Skeletal muscle tissue (tissue), 4 donors: ENCODE results near the gene ZAR1L. TPM values are rescaled to one million over a fixed set of nuclear protein-coding genes. Genes with fewer than 3 reads are reported as not detected.

ENCODE experiments used
- H3K27ac ChIP-seq: one replicate; pipeline ENCODE4 v1.7.0; 2013; ENCODE audit warnings: mild to moderate bottlenecking, low read depth, low read length, inconsistent platforms
- H3K27me3 ChIP-seq, 3 donors: one replicate each; pipeline ENCODE4 v1.7.0; 2013; ENCODE audit warnings: low read length in 3 of 3; ENCODE audit not compliant: control insufficient read depth in 3 of 3, insufficient read depth in 3 of 3
- H3K36me3 ChIP-seq, 3 donors: one replicate each; pipeline ENCODE4 v1.7.0; 2013; ENCODE audit warnings: low read length in 3 of 3; ENCODE audit not compliant: control insufficient read depth in 3 of 3, insufficient read depth in 3 of 3
- H3K4me1 ChIP-seq, 3 donors: one replicate each; pipeline ENCODE4 v1.7.0; 2013; ENCODE audit warnings: low read length in 3 of 3, mild to moderate bottlenecking in 3 of 3; ENCODE audit not compliant: control insufficient read depth in 3 of 3, insufficient read depth in 3 of 3
- H3K4me3 ChIP-seq, 3 donors: one replicate each; pipeline ENCODE4 v1.7.0; 2013; ENCODE audit warnings: low read length in 3 of 3
- H3K9ac ChIP-seq, 3 donors: one replicate each; pipeline ENCODE4 v1.7.0; 2013; ENCODE audit warnings: low read length in 3 of 3, mild to moderate bottlenecking in 3 of 3, moderate library complexity in 2 of 3, low read depth in 1 of 3
- H3K9me3 ChIP-seq, 3 donors: one replicate each; pipeline ENCODE4 v1.7.0; 2013; ENCODE audit warnings: low read length in 3 of 3; ENCODE audit not compliant: control insufficient read depth in 3 of 3
- total RNA-seq: library from RNA; depleted of rRNA; stranded (reverse); fragments of >200 nt; gene quantifications from one replicate; pipeline ENCODE4 v1.2.3, GENCODE V29; 2014
- donor health status: Osteomylitis.

The ZAR1L gene
- total RNA-seq, 1 donor from 2014 or later: not detected

DNA sequence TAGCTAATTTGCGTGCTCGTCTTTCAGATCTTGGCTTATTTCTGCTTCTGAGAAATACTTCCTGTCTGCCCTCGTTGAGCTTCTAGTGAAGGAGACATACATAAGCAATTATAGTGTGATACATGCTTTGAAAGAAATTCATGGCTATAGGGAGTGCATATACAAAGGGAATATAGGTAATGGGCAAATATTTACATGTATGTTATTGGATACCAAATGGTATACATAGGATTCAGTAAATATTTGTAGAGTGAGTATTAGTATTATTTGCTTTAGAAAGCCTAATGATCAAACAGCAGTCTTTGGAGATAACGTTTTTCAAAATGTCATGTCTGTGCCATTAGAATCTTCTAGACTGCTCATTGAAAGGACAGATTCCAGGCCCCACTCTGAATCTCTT is 5.4 kb upstream of the ZAR1L start:
- Histone ChIP-seq H3K4me1 (peaks cover 7 to 8% (median 8%) of the 10 kb centered on the region in 3 donors), H3K4me3 (no peak overlapping the region), H3K9ac (no peak overlapping the region), H3K9me3 (no peaks in the 10 kb centered on the region), H3K36me3 (no peaks in the 10 kb centered on the region), H3K27ac (no peak overlapping the region), H3K27me3 (no peaks in the 10 kb centered on the region)

GRCh38 chr13:32317716-32318465 is 2.7 kb upstream of the ZAR1L start:
- Histone ChIP-seq H3K9ac (no peak overlapping the region), H3K4me1 (peaks cover 9 to 16% (median 12%) of the 10 kb centered on the region in 3 donors), H3K27ac (no peak overlapping the region), H3K27me3 (no peaks in the 10 kb centered on the region), H3K36me3 (no peaks in the 10 kb centered on the region), H3K9me3 (no peaks in the 10 kb centered on the region), H3K4me3 (no peak overlapping the region)

- no peaks in the 10 kb centered on the region for H3K36me3 ChIP-seq
- H3K9me3 ChIP-seq: no peaks in the 10 kb centered on the region
- H3K27me3 ChIP-seq: no peaks in the 10 kb centered on the region
- H3K4me1 ChIP-seq: peaks cover 9 to 16% (median 12%) of the 10 kb centered on the region in 3 donors
- H3K9ac ChIP-seq: no peak overlapping the region
- H3K27ac ChIP-seq: peak overlapping the region; percentile 96
- H3K4me3 ChIP-seq: peak overlapping the region in 1 of 3 donors; percentile 90
Measured at GRCh38 chr13:32316501-32316900, 1.3 kb upstream of the ZAR1L start.

GRCh38 chr13:32316028-32316339 is 821 bp upstream of the ZAR1L start:
- H3K27ac ChIP-seq: peak overlapping the region; percentile 96
- peak overlapping the region; percentile 77 to 90 (median 81) for H3K4me3 ChIP-seq
- peak overlapping the region; percentile 69 to 88 (median 87) for H3K9ac ChIP-seq
- H3K4me1 ChIP-seq: peaks cover 9 to 16% (median 12%) of the 10 kb centered on the region in 3 donors
- H3K9me3 ChIP-seq: no peaks in the 10 kb centered on the region
- no peaks in the 10 kb centered on the region for H3K27me3 ChIP-seq
- no peaks in the 10 kb centered on the region for H3K36me3 ChIP-seq

- Histone ChIP-seq H3K4me3 (peak overlapping the region; percentile 77 to 90 (median 81)), H3K27me3 (no peaks in the 10 kb centered on the region), H3K36me3 (no peaks in the 10 kb centered on the region), H3K9me3 (no peaks in the 10 kb centered on the region), H3K9ac (peak overlapping the region; percentile 87 to 98 (median 88)), H3K27ac (peak overlapping the region; percentile 96), H3K4me1 (peaks cover 9 to 16% (median 12%) of the 10 kb centered on the region in 3 donors)
Measured at GRCh38 chr13:32314271-32315237, 609 bp downstream of the ZAR1L start.

DNA sequence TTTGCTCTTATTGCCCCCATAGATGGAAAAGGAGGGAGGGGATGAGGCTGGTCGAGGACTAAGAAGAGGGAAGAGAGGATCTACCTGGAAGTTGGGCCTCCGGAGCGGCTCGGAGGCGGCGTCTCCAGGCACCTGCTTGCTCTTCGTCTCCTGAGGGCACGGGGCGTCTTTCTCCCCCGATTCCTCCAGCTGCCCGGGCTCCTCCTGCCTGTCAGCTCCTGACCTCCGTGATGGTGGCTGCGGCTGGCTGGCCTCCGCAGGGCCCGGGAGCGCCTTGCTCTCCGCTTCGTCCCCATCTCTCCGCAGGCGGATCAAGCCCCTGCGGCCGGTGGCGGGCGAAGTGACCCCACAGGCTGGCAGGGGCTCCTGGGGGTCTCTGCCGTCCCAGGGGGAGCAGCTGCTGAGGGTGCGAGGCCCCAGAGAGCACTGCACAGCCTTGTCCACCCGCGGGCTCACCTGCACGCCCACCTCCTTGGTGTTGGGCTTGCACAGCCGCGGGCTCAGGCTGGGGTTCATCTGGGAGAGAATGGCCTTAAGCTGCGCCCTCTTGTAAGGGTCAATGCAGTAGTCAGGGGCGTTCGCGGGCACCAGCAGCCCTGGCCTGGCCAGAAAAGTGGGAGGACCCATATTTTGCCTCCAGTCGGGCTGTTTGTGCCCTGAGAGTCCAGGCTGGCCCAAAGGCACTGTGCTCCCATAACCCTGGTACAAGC is 3.8 kb downstream of the ZAR1L start:
- H3K27me3 ChIP-seq: no peaks in the 10 kb centered on the region
- H3K9me3 ChIP-seq: no peaks in the 10 kb centered on the region
- H3K36me3 ChIP-seq: no peaks in the 10 kb centered on the region
- H3K4me3 ChIP-seq: no peak overlapping the region
- H3K27ac ChIP-seq: no peak overlapping the region
- no peak overlapping the region for H3K9ac ChIP-seq
- H3K4me1 ChIP-seq: peaks cover 9 to 16% (median 10%) of the 10 kb centered on the region in 3 donors

DNA sequence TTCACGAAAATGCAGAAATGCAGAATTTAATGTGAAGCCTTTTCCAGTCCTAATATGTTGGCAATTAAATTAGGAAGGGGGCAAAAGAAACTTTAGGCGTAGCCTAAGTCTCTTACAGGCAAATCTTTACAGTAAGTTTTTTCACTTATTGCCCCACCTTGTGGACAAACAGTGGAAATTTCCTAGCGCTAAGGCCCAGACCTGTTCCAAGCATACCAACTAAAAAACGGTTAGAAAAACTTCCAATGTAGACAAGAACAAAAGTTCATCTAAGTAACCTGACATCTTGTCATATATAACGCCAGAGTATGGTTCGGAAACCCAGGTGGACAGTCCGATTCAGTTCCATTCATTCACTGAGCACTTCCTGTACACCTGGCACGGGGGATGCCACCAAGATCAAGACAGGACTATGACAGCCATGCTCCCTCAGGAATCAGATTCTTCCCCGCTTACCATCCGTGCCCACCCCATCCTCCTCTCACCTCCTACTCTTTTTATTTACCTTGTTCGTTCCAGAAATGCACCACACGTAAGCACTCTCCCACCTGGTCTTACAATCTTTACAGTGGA is 4.9 kb downstream of the ZAR1L start:
- Histone ChIP-seq H3K27ac (no peak overlapping the region), H3K36me3 (no peaks in the 10 kb centered on the region), H3K27me3 (no peaks in the 10 kb centered on the region), H3K4me1 (peaks cover 2 to 6% (median 4%) of the 10 kb centered on the region in 3 donors), H3K4me3 (peak overlapping the region; percentile 22 to 57 (median 49)), H3K9ac (peak overlapping the region in 2 of 3 donors; percentile 0 to 5), H3K9me3 (no peaks in the 10 kb centered on the region)

DNA sequence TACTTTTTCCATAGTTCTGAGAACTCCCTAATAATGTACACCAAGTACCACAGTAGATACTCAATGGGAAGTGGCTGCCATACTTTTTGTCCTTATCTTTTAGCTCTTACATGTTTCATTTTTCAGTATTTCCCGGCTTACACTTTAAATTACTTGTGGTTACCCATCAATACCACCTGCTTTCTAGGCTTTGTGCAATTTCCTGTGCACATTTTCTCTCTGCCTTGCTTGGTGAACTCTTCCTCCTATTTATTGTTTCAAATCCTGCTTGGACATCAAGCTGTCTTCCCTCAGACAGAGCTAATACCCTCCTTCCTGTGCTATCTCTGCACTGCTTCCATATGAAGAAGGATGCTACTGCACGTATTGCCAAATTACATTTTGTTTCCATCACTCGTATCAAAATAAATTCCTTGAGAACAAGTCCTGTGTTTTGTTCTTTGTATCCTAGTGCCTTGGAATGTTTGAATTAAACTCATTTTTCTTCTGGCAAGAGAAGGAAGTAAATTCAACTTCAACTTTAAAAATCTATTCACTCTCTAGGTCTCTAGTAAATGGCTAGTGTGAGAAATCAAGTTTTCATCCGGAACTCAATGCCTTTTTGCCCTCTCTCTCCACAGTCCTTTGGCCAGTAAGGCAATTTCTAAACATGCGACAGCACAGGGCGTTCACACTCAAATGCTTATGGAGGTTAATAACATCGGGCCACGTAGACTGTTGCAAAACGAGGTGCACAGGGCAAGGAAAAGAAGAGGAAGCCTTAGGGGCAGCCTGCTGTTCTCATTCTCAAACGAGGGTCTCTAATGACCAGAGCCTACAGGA is 5.6 kb downstream of the ZAR1L start:
- H3K9ac ChIP-seq: peak overlapping the region; percentile 0 to 16 (median 5)
- H3K27ac ChIP-seq: no peak overlapping the region
- no peaks in the 10 kb centered on the region for H3K4me1 ChIP-seq
- H3K4me3 ChIP-seq: peak overlapping the region; percentile 22 to 57 (median 49)
- H3K36me3 ChIP-seq: no peaks in the 10 kb centered on the region
- no peaks in the 10 kb centered on the region for H3K27me3 ChIP-seq
- H3K9me3 ChIP-seq: no peaks in the 10 kb centered on the region

DNA sequence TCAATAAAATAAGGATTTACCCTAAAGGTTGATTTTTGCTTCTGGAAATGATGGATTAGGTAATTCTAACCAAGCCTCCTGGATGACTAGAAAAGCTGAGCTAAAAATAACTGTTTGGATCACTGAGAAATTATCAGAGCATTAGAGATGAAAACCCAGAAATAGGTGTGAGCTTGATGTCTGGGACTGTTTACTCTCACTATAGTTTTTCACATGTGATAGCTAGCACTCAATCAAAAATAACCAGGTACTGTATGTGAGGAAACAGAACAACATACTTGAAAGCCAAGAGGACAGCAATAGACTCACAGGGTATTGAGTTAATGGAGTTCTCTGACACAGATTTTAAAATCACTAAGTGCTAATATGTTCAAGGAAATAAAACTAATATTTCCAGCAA is 9.5 kb downstream of the ZAR1L start:
- Histone ChIP-seq H3K9ac (no peak overlapping the region), H3K27ac (no peak overlapping the region), H3K9me3 (no peaks in the 10 kb centered on the region), H3K4me1 (no peaks in the 10 kb centered on the region), H3K27me3 (peaks cover 0 to 3% (median 0%) of the 10 kb centered on the region in 3 donors), H3K36me3 (no peaks in the 10 kb centered on the region), H3K4me3 (no peak overlapping the region)
